MM.1S (cell line): ENCODE results near the gene OR4F17.
"Not testable (repeated sequence)": the region's sequence is repeated elsewhere in the genome, so short reads cannot be mapped to it uniquely, and the experiment has no call there.

Experiments used
- CTCF ChIP-seq: fragments of 300-600 bp; sonication (generic); IDR thresholded peaks from 2 replicates; pipeline ENCODE4 v1.5.1; 2016; ENCODE audit warnings: antibody characterized with exemption, low read length, mixed read lengths
- EZH2 ChIP-seq: fragments of 300-600 bp; sonication (generic); optimal IDR thresholded peaks from 2 replicates; pipeline ENCODE3; 2017; ENCODE audit warnings: low read depth, mild to moderate bottlenecking, antibody characterized with exemption, low read length, mixed read lengths
- EZH2phosphoT487 ChIP-seq: fragments of 300-600 bp; sonication (generic); IDR thresholded peaks from 2 replicates; pipeline ENCODE4 v1.6.1; 2018; ENCODE audit warnings: antibody characterized with exemption, low read length

- not testable (repeated sequence) for TF ChIP-seq CTCF, EZH2, EZH2phosphoT487
Measured at GRCh38 chr19:106804-107203, at the start of gene OR4F17.
